ENCODE data around the gene ATP6V0A4.
"Not testable (repeated sequence)": the region's sequence is repeated elsewhere in the genome, so short reads cannot be mapped to it uniquely, and the experiment has no call there.

ATP6V0A4 gene

DNA sequence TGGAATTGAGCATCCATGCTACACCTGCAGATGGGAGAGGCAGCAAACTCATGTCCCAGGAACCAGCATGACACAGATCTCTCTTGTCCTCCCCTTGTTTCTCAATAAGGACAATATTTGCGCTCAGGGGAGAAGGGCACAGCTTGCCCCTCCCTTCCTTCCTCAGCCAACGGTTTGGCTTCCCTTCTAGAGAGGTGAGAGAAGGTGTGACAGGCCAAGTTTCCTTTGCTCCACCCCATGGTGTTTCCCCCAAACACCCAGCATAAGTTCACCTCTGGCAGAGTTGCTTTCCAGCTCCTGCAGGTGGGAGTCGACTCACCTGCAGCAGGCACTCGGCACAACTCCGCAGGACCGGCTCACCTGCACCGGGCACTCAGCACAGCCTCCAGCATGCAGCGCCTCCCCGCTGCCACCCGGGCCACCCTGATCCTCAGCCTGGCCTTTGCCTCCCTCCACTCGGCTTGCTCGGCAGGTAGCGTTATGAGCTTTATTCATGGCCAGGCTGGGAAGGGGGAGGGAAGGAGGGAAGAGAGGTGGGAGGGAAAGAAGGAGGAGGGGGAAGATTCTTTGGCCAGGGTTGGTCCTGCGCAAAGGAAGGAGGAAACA, at the start of gene ATP6V0A4, which contains the start of gene TMEM213:
Gene ATP6V0A4 (minus strand): TSS at position 482 of the 606 bp plus-strand sequence. CDS start 26,949 bp downstream, outside the sequence.
Gene TMEM213 (plus strand): TSS at position 280 of the 606 bp plus-strand sequence. CDS start 111 bp downstream, at position 391.
- H3K4me3 ChIP-seq (ENCODE audit: low read depth, low read length): no peak within 1 kb of the TSS

DNA sequence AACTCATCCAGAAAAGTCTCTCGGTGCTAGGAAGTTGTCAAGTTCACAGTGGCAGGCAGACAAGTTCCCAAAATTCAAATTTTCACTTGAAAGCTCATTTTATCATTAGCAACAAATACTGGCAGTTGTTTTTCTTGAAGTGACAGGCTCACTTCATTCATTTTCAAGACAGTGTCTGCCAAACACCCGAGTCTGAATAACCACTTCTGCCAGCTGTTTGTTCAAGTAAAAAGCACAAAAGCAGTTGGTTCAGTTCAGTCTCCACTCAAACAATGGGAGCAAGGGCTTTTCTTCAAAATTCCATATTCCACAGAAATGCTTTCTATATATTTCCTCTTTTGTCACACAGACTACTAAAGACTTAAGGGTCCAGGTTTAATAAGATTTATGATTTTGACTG, 47.7 kb upstream of the ATP6V0A4 start:
- no peak overlapping the region for H3K4me3 ChIP-seq (ENCODE audit: low read depth, low read length)

DNA sequence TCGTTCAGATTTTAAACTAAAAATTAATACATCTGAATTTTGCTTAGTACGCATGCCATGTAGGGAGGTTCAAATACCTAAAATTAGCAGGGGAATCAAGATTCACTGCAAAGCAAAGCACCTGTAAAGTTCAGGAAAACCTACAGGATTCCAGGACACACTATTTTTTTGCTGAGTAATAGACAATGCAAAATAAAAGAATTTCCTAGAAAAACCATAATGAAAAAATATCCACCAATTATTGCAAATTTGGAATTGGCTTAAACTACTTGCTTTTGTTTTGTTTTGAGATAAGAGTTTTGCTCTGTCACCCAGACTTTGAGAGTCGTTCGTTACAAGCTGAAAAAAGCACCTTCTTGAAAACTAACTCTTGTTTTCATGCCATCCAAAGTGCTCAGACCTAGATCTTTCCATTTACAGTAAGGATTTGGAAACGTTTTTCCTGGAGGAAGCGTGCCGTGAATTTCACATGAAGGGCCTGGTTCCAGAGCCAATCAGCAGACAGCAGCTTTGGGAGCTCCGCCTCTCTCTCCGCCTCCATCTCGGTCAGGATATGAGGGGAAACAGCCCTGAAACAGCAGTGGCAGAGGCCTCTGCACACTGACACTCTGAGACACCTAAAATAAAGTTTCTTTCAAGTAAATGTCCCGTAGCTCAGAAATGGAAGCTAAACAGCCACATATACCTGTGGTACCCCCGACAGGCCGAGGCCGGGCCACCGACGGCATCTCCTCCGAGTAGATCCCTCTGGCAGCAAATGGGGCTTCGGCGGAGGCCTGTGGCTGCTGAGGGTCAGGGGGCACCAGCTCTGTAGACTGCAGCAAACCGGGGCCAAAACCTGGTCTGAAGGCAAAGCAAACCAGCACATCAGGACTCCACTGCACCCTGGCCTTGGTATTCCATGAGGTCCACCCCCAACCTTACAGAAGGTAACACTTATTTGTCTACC, 45.9 kb upstream of the ATP6V0A4 start:
- H3K4me3 ChIP-seq (ENCODE audit: low read depth, low read length): no peak overlapping the region

DNA sequence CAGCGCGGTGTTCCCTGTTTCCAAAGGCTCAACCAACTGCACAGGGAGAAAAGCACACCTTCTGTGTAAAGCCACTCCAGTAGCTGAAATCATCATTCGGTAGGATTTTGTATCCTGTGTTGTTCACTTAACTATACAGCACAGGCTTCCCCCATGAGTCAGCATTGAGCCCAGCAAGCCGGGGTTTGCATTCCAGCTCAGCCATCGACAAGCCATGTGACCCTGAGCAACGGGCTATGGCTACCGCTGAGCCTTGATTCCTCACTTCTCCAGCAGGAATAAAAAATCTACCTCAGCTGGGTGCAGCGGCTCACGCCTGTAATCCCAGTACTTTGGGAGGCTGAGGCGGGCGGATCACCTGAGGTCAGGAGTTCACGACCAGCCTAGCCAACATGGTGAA, 44.1 kb upstream of the ATP6V0A4 start:
- no peak overlapping the region for H3K4me3 ChIP-seq (ENCODE audit: low read depth, low read length)

- no peak overlapping the region for H3K4me3 ChIP-seq (ENCODE audit: low read depth, low read length)
Measured at GRCh38 chr7:138838166-138838565, 40.2 kb upstream of the ATP6V0A4 start.

- no peak overlapping the region for H3K4me3 ChIP-seq (ENCODE audit: low read depth, low read length)
Measured at GRCh38 chr7:138837627-138838026, 39.6 kb upstream of the ATP6V0A4 start.

DNA sequence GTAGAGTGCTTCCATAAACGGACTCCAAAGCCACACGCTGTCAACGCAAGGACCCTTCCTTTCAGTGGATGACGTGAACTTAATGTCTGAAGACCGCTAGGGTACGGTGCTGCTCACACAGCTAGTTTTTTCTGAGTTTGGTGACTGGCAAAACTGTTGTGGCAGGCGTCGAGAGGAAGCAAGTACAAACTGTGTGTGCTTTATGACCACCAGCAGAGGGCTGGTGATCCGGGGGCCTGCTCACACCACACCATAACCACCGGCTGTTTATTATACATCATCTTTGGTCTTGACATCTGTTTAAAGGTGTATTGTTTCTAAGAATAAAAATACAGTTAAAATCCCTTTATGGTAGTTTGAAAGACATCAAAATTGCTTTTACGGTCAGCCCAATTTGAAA, 37.1 kb upstream of the ATP6V0A4 start:
- no peak overlapping the region for H3K4me3 ChIP-seq (ENCODE audit: low read depth, low read length)

GRCh38 chr7:138834583-138834982, 36.6 kb upstream of the ATP6V0A4 start:
- H3K4me3 ChIP-seq (ENCODE audit: low read depth, low read length): no peak overlapping the region

- H3K4me3 ChIP-seq (ENCODE audit: low read depth, low read length): no peak overlapping the region
Measured at GRCh38 chr7:138833596-138833995, 35.6 kb upstream of the ATP6V0A4 start.

DNA sequence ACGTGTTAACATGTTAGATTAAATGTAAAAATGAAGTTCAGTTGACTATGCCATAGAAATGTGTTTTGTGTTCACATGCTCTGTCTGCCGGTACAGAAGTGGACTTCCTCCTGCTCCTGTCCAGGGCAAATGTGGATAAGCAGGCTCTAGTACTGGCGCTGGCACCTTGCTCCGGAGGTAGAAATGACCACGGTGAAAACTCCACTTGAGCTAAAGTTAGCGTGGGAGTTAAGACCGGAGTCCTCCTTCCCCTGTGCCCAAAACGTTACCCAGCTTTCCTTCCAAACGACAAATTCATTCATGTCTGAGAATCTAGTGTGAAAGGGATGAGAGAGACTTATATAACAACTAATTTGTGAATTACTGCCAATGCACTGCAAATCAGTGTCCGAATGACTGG, 35.0 kb upstream of the ATP6V0A4 start:
- no peak overlapping the region for H3K4me3 ChIP-seq (ENCODE audit: low read depth, low read length)

- no peak overlapping the region for H3K4me3 ChIP-seq (ENCODE audit: low read depth, low read length)
Measured at GRCh38 chr7:138829335-138829734, 31.3 kb upstream of the ATP6V0A4 start.

DNA sequence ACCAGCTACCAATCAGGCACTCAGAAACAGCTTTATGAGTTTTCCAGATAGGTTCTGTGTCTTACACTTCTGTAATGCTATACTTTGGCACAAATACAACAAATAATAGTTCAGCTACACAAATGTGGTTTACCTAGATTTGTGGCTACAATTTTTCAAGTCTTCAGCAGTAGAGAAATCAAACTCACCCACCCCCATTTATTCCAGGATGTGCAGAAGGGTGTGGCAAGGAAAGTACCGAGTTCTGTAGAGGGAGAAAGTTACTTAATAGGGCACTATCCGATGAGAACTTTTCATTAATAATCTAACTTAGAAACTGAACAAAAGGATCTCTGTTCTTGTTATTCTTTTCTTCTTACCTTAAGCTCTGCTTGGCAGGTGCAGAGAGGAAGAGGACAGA, 30.3 kb upstream of the ATP6V0A4 start:
- no peak overlapping the region for H3K4me3 ChIP-seq (ENCODE audit: low read depth, low read length)

- no peak overlapping the region for H3K4me3 ChIP-seq (ENCODE audit: low read depth, low read length)
Measured at GRCh38 chr7:138825049-138825721, 27.2 kb upstream of the ATP6V0A4 start.

DNA sequence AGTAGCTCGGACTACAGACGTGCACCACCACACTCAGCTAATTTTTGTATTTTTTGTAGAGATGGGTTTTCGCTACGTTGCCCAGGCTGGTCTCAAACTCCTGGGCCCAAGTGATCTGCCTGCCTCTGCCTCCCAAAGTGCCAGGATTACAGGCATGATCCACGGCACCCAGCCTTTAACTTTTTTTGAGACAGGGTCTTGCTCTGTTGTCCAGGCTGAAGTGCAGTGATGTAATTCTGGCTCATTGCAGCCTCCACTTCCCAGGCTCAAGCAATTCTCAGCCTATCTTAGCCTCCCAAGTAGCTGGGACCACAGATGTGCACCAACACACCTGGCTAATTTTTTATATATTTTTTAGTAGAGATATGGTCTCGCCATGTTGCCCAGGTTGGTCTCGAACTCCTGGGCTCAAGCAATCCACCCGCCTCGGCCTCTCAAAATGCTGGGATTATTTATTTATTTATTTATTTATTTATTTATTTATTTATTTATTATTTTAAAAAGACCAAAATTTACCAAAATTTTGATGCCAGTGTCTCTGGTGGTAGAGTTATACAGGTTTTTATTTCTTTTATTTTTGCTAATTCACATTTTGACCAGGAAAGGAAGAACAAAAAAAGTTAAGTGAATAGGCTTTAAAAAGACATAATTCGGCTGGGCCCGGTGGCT, 25.0 kb upstream of the ATP6V0A4 start:
- no peak overlapping the region for H3K4me3 ChIP-seq (ENCODE audit: low read depth, low read length)

DNA sequence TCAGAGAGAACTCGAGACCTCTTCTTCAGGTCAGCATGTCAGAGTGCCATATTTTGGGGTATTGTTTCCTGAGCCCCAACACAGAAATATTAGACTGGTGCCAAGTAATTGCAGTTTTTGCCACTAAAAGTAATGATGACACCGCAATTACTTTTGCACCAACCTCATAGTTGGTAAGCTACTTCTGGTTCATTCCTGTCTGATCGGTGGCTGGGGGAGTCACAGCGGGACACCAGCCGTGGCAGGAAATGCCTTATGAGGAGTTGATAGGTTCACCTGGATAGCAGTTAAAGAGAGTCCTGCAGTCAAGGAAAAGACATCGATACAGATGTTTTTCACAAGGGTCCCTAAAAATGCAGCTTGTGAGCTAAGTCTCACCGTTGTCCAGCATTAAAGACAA, 23.9 kb upstream of the ATP6V0A4 start:
- H3K4me3 ChIP-seq (ENCODE audit: low read depth, low read length): no peak overlapping the region

- no peak overlapping the region for H3K4me3 ChIP-seq (ENCODE audit: low read depth, low read length)
Measured at GRCh38 chr7:138819625-138820024, 21.6 kb upstream of the ATP6V0A4 start.

DNA sequence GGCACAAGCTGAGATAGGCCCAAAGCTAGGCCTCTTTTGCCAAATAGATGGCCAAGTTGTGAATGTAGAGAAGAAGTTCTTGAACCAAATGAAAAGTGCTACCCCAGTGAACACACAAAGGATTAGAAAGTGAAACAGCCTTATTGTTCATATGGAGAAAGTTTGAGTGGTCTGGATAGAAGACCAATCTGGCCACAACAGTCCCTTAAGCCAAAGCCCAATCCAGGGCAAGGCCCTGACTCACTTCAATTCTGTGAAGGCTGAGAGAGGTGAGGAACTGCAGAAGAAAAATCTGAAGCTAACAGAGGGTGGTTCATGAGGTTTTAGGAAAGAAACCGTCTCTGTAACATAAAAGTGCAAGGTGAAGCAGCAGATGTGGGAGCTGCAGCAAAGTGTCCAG, 18.7 kb upstream of the ATP6V0A4 start:
- no peak overlapping the region for H3K4me3 ChIP-seq (ENCODE audit: low read depth, low read length)

GRCh38 chr7:138814816-138815332, 16.9 kb upstream of the ATP6V0A4 start:
- H3K4me3 ChIP-seq (ENCODE audit: low read depth, low read length): no peak overlapping the region

DNA sequence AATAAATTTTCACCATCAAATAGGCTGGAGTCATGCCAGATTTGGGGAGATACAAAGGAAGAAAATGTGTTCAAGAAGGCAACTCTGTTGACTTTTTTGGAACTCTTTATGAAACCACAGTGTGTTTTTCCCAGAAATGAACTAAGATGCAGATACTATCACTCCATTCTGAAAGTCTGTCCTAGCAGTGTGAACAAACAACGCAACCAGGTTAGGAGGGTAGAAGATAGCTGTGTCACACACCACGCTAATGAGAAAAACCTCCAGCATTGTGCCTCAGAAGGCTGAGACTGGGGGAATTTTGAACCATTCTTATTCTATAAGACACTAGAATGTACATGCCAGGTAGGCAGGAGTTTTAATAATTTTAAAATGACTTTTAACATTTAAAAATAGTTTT, 15.9 kb upstream of the ATP6V0A4 start:
- H3K4me3 ChIP-seq (ENCODE audit: low read depth, low read length): no peak overlapping the region

DNA sequence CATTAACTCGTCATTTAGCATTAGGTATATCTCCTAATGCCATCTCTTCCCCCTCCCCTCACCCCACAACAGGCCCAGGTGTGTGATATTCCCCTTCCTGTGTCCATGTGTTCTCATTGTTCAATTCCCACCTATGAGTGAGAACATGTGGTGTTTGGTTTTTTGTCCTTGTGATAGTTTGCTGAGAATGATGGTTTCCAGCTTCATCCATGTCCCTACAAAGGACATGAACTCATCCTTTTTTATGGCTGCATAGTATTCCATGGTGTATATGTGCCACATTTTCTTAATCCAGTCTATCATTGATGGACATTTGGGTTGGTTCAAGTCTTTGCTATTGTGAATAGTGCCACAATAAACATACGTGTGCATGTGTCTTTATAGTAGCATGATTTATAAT, 13.3 kb upstream of the ATP6V0A4 start:
- H3K4me3 ChIP-seq (ENCODE audit: low read depth, low read length): not testable (repeated sequence)

- H3K4me3 ChIP-seq (ENCODE audit: low read depth, low read length): no peak overlapping the region
Measured at GRCh38 chr7:138809346-138809745, 11.3 kb upstream of the ATP6V0A4 start.
